Memory B cell (primary cell): Measurements from ENCODE around the gene NTRK3.

Source experiments
- ATAC-seq: fragments of 150-1000 bp; cut with Tn5 transposase; 2 replicates; pipeline ENCODE4 v1.10.0; 2021; ENCODE audit warnings: low read depth, mild to moderate bottlenecking, moderate library complexity
- DNase-seq, 2 donors: peaks; one replicate each; pipeline ENCODE4 v3.0.0; 2022; ENCODE audit warnings: low spot score in 2 of 2
- H3K27ac Mint-ChIP-seq: one replicate; pipeline ENCODE4 v1.8.0; 2022; ENCODE audit warnings: mild to moderate bottlenecking, moderate library complexity, mixed read lengths
- H3K27me3 Mint-ChIP-seq: one replicate; pipeline ENCODE4 v1.8.0; 2022; ENCODE audit warnings: mixed read lengths
- H3K36me3 Mint-ChIP-seq: one replicate; pipeline ENCODE4 v1.8.0; 2022; ENCODE audit warnings: mild to moderate bottlenecking, mixed read lengths
- H3K4me1 Mint-ChIP-seq: one replicate; pipeline ENCODE4 v1.8.0; 2022; ENCODE audit warnings: mixed read lengths
- H3K4me3 Mint-ChIP-seq: one replicate; pipeline ENCODE4 v1.8.0; 2022; ENCODE audit warnings: mild to moderate bottlenecking, moderate library complexity, mixed read lengths
- H3K9me3 Mint-ChIP-seq: one replicate; pipeline ENCODE4 v1.8.0; 2022; ENCODE audit warnings: mixed read lengths

NTRK3 gene

DNA sequence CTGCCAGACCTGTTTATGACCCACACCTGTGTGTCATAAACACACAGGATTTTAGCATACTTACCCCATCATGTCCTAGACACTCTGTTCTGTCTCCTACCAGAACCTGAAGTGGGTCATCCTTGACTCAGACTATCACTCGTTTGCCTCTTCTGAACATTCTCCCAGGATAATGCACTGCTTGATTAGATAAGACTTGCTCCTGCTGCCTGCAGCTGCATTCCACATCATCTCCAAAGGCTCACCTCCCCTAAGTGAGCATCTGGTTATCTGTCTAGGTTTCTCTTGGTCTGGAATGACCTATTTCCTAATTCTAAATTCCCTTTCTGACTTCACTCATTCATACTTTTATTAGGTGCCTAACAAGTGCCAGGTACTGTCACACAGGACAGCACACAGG lies 332.1 kb downstream of the NTRK3 start:
- H3K27me3 Mint-ChIP-seq: peaks cover 3% of the 10 kb centered on the region
- H3K9me3 Mint-ChIP-seq: peaks cover 1% of the 10 kb centered on the region
- no peak for DNase-seq
- H3K4me3 Mint-ChIP-seq: no peak overlapping the region
- H3K4me1 Mint-ChIP-seq: no peaks in the 10 kb centered on the region
- no peak overlapping the region for H3K27ac Mint-ChIP-seq
- H3K36me3 Mint-ChIP-seq: no peaks in the 10 kb centered on the region
- ATAC-seq: no peak

- Mint-ChIP-seq H3K4me1 (no peaks in the 10 kb centered on the region), H3K4me3 (no peak overlapping the region), H3K27me3 (no peaks in the 10 kb centered on the region), H3K36me3 (no peaks in the 10 kb centered on the region), H3K9me3 (peaks cover 6% of the 10 kb centered on the region), H3K27ac (no peak overlapping the region)
- no peak for DNase-seq
- no peak for ATAC-seq
Observed at GRCh38 chr15:87919064-87919463, 337.5 kb downstream of the NTRK3 start.

DNA sequence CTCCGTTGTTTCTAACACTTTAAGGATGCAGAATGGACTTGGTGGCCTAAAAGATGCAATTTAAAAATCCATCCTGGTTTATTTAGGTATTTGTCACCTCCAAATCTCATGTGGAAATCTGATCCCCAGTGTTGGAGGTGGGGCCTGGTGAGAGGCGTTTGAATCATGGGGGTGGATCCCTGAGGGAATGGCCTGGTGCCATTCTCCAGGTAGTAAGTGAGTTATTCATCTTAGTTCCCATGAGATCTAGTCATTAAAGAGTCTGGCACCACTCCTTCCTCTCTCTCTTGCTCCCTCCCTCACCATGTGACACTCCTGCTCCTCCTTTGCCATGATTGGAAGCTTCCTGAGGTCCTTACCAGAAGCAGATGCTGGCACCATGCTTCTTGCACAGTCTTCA lies 339.1 kb downstream of the NTRK3 start:
- ATAC-seq: no peak
- no peak overlapping the region for H3K27ac Mint-ChIP-seq
- peaks cover 6% of the 10 kb centered on the region for H3K9me3 Mint-ChIP-seq
- no peak for DNase-seq
- H3K4me3 Mint-ChIP-seq: no peak overlapping the region
- no peaks in the 10 kb centered on the region for H3K36me3 Mint-ChIP-seq
- H3K4me1 Mint-ChIP-seq: no peaks in the 10 kb centered on the region
- no peaks in the 10 kb centered on the region for H3K27me3 Mint-ChIP-seq

DNA sequence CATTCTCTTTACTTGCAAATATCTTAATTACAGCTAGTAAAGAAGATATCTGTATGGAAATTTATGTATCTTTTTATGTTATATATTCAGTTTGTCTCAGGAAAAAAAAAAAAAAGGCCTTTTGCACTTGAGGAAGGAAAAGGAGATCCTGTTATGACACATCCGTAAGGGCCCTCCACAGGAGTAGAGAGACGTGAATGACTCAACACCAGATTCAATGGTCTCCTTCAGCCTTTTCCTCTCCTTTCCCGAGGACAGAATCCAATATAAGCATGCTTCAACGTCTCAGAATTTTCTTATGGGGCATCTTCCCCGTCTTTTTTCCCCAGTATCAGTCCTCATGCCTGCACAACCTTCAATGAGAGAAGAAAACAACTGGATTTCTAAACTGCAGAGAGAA lies 340.3 kb downstream of the NTRK3 start:
- no peak overlapping the region for H3K27ac Mint-ChIP-seq
- H3K4me1 Mint-ChIP-seq: no peaks in the 10 kb centered on the region
- H3K27me3 Mint-ChIP-seq: no peaks in the 10 kb centered on the region
- H3K4me3 Mint-ChIP-seq: no peak overlapping the region
- H3K9me3 Mint-ChIP-seq: peaks cover 6% of the 10 kb centered on the region
- ATAC-seq (no peak), DNase-seq (no peak)
- H3K36me3 Mint-ChIP-seq: no peaks in the 10 kb centered on the region

GRCh38 chr15:87910301-87910700 lies 346.2 kb downstream of the NTRK3 start:
- ATAC-seq (no peak), DNase-seq (no peak)
- H3K27ac Mint-ChIP-seq: no peak overlapping the region
- H3K36me3 Mint-ChIP-seq: no peaks in the 10 kb centered on the region
- no peaks in the 10 kb centered on the region for H3K4me1 Mint-ChIP-seq
- H3K4me3 Mint-ChIP-seq: no peak overlapping the region
- peaks cover 9% of the 10 kb centered on the region for H3K9me3 Mint-ChIP-seq
- peaks cover 6% of the 10 kb centered on the region for H3K27me3 Mint-ChIP-seq

DNA sequence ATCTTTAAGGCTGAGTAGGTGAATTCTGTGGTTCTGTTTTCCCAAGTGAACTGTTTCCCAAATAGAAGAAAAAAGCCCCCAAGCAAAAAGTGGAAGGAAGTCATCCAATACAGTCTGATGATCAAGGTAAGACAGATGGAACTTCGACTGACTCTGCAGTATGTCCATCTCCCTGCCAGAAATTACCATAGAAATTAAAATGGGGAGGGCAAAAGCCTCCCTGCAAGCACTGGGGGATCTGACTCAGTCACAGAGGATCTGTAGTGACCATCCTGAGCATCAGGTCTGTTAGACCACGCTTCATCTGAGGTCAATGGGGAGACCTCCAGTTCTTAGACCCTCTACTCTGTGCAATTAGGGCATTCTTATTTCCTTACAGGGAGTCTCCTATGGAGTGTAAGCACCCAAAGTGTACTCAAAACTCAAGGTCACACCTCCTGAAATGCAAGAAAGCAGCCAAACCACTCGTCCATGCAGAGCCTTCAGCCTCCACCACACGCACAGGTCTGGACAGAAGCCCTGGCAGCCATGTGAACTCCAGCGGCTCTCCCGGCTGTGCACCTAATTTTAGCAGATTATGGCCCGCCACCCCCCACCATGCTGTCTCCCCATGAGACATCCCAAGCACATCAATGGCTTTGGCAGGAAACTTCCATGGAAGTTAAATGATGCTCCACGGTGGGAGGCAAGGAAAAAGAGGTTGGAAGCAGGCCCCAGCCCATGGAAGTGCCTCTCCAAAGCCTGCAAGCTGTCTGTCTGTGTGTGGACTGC lies 348.7 kb downstream of the NTRK3 start:
- H3K9me3 Mint-ChIP-seq: peaks cover 3% of the 10 kb centered on the region
- ATAC-seq: no peak

DNA sequence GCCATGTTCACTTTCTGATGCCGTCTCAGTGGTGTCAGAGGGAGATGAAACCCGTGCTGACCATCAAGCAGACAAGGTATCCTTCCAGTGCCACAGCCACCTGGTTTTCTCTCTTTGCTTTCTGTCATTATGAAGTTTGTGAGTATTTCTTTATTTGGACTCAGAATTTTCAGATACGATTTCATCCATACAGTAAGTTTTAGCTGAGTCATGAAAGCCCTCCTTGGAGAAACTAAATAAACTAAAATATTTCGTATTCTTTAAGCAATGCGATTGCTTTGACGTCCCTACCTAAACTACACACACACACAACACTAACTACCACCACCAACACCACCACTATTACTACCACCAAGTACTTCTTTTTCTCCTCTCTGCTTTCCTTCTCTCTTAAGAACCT lies 350.1 kb downstream of the NTRK3 start:
- Mint-ChIP-seq H3K9me3 (peaks cover 3% of the 10 kb centered on the region), H3K27ac (no peak overlapping the region), H3K36me3 (no peaks in the 10 kb centered on the region), H3K4me3 (no peak overlapping the region), H3K4me1 (no peaks in the 10 kb centered on the region), H3K27me3 (peaks cover 6% of the 10 kb centered on the region)
- ATAC-seq: no peak
- no peak for DNase-seq

More for the DNA sequence above, 348.7 kb downstream of the NTRK3 start:
- no peaks in the 10 kb centered on the region for H3K36me3 Mint-ChIP-seq
- peaks cover 6% of the 10 kb centered on the region for H3K27me3 Mint-ChIP-seq
- no peak overlapping the region for H3K27ac Mint-ChIP-seq
- H3K4me3 Mint-ChIP-seq: no peak overlapping the region
- no peaks in the 10 kb centered on the region for H3K4me1 Mint-ChIP-seq
- DNase-seq: no peak

- DNase-seq: no peak
- Mint-ChIP-seq H3K27ac (no peak overlapping the region), H3K4me1 (no peaks in the 10 kb centered on the region), H3K27me3 (peaks cover 1% of the 10 kb centered on the region), H3K4me3 (no peak overlapping the region), H3K9me3 (no peaks in the 10 kb centered on the region), H3K36me3 (no peaks in the 10 kb centered on the region)
- ATAC-seq: no peak
Observed at GRCh38 chr15:87902772-87903426, 353.6 kb downstream of the NTRK3 start.

DNA sequence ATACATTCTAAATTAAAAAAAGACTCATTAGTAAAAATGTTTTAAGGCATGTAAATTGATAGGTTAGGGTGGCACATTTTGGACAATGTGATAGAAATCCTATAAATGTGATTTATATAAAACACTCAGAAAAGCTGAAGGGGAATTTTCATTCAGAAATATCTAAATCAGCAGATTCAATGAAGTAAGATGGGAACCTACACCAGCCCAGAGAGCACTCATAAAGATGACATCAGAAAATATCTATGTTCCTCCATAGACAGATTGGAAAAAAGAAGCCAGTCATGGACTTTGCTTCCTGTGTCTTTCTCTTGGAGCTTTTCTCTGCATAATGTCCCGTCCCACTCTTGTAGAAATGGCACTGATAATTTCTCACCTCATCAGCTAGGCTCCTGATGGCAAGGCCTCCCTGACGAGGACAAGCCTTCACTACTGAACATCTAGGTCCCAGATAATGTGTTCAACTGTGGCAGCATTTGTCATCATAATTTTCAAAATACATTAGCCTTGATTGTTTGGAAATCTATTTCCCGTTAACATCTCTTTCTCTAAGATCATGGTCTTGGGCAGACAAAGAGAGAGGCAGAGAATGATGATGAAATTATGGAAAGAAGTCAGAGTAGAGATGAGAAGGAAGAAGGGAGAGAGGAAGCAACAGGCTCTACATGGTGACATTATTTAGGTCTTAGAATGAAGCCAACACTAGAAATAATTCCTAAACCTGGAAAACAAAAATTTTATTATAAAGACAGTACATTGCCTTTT lies 354.4 kb downstream of the NTRK3 start:
- Mint-ChIP-seq H3K27me3 (no peaks in the 10 kb centered on the region), H3K27ac (no peak overlapping the region), H3K9me3 (no peaks in the 10 kb centered on the region), H3K4me3 (no peak overlapping the region), H3K4me1 (no peaks in the 10 kb centered on the region), H3K36me3 (no peaks in the 10 kb centered on the region)
- ATAC-seq (no peak), DNase-seq (no peak)

DNA sequence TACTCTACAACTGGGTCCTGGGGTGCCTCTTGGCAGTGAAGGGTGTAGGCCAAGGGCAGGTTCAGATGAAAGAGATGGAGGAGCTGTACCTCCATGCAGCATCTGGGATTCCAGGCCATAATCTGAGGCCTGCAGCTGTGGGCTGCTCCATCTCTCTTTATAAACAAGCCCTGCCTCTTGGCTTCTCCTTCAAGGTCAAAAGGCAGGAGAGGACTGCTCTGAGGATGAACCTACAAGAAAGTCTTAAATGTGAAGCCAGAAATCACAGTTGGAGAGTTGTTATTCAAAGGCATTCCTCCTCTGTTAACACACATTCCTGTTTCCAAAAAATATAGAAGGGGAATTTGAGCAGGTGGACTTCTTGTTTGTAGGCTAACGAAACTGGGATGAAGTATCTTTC lies 355.5 kb downstream of the NTRK3 start:
- no peak for ATAC-seq
- DNase-seq: no peak
- Mint-ChIP-seq H3K9me3 (no peaks in the 10 kb centered on the region), H3K27me3 (no peaks in the 10 kb centered on the region), H3K4me3 (no peak overlapping the region), H3K4me1 (no peaks in the 10 kb centered on the region), H3K27ac (no peak overlapping the region), H3K36me3 (no peaks in the 10 kb centered on the region)

GRCh38 chr15:87896936-87897335 lies 359.6 kb downstream of the NTRK3 start:
- Mint-ChIP-seq H3K36me3 (no peaks in the 10 kb centered on the region), H3K9me3 (no peaks in the 10 kb centered on the region), H3K27ac (no peak overlapping the region), H3K27me3 (no peaks in the 10 kb centered on the region), H3K4me3 (no peak overlapping the region), H3K4me1 (no peaks in the 10 kb centered on the region)
- no peak for ATAC-seq
- no peak for DNase-seq

DNA sequence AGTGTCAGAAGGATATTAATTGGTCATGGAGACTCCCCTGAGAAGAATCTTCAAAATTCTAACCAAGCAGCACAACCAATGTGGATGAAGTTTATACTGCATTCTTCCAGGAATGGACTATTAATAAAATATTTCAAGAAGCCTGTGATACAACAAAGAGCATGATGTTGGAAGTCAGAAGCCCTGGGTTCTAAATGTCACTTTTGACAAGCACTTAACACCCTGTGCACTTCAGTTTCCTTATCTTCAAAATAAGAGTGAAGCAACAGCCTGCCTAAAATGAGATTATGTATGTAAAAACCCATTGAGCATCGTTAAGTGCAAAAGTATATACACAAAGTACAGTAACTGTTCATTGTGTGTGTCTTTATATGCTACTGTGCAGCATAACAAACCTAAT lies 369.4 kb downstream of the NTRK3 start:
- Mint-ChIP-seq H3K27me3 (no peaks in the 10 kb centered on the region), H3K36me3 (no peaks in the 10 kb centered on the region), H3K27ac (no peak overlapping the region), H3K4me1 (no peaks in the 10 kb centered on the region), H3K9me3 (peaks cover 1% of the 10 kb centered on the region), H3K4me3 (no peak overlapping the region)
- no peak for DNase-seq
- ATAC-seq: no peak

- H3K4me1 Mint-ChIP-seq: no peaks in the 10 kb centered on the region
- no peak for ATAC-seq
- no peak overlapping the region for H3K4me3 Mint-ChIP-seq
- no peak for DNase-seq
- no peaks in the 10 kb centered on the region for H3K36me3 Mint-ChIP-seq
- no peak overlapping the region for H3K27ac Mint-ChIP-seq
- H3K9me3 Mint-ChIP-seq: peaks cover 1% of the 10 kb centered on the region
- peaks cover 6% of the 10 kb centered on the region for H3K27me3 Mint-ChIP-seq
Observed at GRCh38 chr15:87881026-87881425, 375.5 kb downstream of the NTRK3 start.

DNA sequence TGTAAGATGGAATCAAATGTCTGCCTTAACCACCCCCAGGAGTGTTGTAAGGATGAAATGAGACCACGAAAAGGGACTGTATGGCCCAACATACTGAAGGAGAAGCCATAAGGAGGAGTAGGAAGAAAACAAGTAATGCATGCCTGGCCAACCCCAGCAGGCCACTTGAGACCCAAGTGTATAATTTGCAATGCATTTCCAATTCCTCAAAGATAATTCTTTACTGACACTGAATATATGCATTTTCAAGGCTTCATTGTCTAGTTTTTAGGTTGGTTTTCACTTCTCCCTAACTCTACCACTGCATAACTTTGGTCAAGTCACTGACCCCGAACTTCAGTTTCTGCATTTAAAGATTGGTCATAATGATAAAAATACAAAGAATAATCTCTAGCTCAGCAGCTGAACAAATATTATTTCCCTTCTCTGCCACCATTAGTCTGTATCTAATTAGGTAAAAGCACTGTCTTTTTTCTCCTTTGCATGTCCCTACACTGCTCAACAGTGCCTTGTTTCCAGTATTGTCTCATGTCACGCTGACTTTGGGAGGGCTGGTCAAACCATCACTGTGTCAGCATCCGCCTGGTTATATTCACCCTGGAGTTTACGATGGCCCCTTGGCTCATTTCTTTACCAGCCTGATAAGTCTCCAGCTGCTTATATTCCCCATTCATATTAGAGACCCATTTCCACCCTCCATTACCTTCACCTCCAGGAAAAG lies 378.6 kb downstream of the NTRK3 start:
- peaks cover 6% of the 10 kb centered on the region for H3K27me3 Mint-ChIP-seq
- no peak overlapping the region for H3K27ac Mint-ChIP-seq
- no peaks in the 10 kb centered on the region for H3K36me3 Mint-ChIP-seq
- no peaks in the 10 kb centered on the region for H3K4me1 Mint-ChIP-seq
- no peak for DNase-seq
- peaks cover 1% of the 10 kb centered on the region for H3K9me3 Mint-ChIP-seq
- no peak for ATAC-seq
- H3K4me3 Mint-ChIP-seq: no peak overlapping the region
